ENCODE results near the gene ZBED5. TPM values are rescaled to one million over a fixed set of nuclear protein-coding genes. Genes with fewer than 3 reads are reported as not detected.

The ZBED5 gene
- total and polyA plus RNA-seq, 9 of the 15 experiments (the other 6 are each of a cell fraction or from before 2014, with no cell fraction given): 12.4 to 70.7 (median 26.8) TPM

DNA sequence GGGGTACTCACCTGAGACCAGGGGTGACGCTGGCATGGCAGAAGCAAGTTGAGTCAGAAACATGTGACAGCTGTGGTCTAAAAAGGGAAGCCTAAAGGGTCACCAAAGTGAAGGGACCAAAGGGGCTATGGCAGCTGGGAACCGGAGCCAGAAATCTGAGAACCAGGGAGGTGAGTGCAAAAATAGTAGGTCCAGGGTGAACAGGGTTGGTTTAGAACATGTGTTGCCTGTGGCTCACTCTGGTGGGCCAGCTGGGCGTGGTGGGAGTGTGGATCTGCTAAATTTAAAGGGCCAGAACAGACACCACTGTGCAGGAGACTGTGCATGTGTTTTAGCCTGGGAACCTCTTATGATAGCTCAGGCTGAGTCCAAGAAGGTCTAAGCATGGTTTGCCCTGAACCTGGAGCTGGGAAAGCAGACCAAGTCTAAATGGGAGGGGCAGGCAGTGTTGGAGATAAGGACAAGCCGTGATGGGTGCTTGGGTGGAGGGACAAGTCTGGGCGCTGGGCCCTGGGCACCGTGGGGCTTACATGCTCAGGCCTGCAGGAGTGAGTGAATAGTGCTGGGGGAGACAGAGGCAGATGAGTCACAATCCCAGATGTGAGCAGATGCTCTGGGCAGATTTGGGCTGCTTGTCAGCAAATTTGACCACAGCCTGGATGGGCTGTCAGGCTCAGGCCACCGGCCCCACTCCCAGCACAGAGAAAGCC is 41.4 kb upstream of the ZBED5 start (continued):
- TF ChIP-seq, protein P1, sequence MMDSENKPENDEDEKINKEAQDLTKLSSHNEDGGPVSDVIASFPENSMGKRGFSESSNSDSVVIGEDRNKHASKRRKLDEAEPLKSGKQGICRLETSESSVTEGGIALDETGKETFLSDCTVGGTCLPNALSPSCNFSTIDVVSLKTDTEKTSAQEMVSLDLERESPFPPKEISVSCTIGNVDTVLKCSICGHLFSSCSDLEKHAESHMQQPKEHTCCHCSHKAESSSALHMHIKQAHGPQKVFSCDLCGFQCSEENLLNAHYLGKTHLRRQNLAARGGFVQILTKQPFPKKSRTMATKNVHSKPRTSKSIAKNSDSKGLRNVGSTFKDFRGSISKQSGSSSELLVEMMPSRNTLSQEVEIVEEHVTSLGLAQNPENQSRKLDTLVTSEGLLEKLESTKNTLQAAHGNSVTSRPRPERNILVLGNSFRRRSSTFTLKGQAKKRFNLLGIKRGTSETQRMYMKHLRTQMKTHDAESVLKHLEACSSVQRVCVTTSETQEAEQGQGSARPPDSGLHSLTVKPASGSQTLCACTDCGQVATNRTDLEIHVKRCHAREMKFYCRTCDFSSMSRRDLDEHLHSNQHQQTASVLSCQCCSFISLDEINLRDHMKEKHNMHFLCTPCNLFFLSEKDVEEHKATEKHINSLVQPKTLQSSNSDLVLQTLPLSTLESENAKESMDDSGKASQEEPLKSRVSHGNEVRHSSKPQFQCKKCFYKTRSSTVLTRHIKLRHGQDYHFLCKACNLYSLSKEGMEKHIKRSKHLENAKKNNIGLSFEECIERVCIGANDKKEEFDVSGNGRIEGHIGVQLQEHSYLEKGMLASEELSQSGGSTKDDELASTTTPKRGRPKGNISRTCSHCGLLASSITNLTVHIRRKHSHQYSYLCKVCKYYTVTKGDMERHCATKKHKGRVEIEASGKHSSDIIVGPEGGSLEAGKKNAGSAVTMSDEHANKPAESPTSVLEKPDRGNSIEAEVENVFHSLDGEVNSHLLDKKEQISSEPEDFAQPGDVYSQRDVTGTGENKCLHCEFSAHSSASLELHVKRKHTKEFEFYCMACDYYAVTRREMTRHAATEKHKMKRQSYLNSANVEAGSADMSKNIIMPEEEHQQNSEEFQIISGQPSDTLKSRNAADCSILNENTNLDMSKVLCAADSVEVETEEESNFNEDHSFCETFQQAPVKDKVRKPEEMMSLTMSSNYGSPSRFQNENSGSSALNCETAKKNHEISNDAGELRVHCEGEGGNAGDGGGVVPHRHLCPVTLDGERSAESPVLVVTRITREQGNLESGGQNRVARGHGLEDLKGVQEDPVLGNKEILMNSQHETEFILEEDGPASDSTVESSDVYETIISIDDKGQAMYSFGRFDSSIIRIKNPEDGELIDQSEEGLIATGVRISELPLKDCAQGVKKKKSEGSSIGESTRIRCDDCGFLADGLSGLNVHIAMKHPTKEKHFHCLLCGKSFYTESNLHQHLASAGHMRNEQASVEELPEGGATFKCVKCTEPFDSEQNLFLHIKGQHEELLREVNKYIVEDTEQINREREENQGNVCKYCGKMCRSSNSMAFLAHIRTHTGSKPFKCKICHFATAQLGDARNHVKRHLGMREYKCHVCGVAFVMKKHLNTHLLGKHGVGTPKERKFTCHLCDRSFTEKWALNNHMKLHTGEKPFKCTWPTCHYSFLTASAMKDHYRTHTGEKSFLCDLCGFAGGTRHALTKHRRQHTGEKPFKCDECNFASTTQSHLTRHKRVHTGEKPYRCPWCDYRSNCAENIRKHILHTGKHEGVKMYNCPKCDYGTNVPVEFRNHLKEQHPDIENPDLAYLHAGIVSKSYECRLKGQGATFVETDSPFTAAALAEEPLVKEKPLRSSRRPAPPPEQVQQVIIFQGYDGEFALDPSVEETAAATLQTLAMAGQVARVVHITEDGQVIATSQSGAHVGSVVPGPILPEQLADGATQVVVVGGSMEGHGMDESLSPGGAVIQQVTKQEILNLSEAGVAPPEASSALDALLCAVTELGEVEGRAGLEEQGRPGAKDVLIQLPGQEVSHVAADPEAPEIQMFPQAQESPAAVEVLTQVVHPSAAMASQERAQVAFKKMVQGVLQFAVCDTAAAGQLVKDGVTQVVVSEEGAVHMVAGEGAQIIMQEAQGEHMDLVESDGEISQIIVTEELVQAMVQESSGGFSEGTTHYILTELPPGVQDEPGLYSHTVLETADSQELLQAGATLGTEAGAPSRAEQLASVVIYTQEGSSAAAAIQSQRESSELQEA (IDR thresholded peaks at IDR 0.05; ENCODE audit: low read depth): no peak
- TF ChIP-seq ZNF165 (CRISPR knock-in tag; IDR thresholded peaks at IDR 0.05; ENCODE audit: borderline replicate concordance): no peak
- no peak for TF ChIP-seq RBM15 (IDR thresholded peaks at IDR 0.05; ENCODE audit: insufficient read depth, low read length)
- no peak for TF ChIP-seq CAMTA2 (CRISPR knock-in tag; conservative IDR thresholded peaks at IDR 0.05)
- peak; percentile 26; the same call in 1 of the 2 replicates for TF ChIP-seq ZEB2 (IDR thresholded peaks at IDR 0.05)
- TF ChIP-seq STAT5B (CRISPR knock-in tag; IDR thresholded peaks at IDR 0.05): no peak
- TF ChIP-seq POLR2B (IDR thresholded peaks at IDR 0.05; ENCODE audit: low read depth, partially characterized antibody): peak; percentile 27
- peak; percentile 95 for TF ChIP-seq TCF3 (CRISPR knock-in tag; IDR thresholded peaks at IDR 0.05)
- peak; percentile 48 to 82; a peak in 3 of 4 replicates for TF ChIP-seq RCOR1 (IDR thresholded peaks at IDR 0.05; ENCODE audit: borderline replicate concordance in 1 of 2, low read depth in 2 of 2, low read length in 2 of 2)
- TF ChIP-seq, protein P2, sequence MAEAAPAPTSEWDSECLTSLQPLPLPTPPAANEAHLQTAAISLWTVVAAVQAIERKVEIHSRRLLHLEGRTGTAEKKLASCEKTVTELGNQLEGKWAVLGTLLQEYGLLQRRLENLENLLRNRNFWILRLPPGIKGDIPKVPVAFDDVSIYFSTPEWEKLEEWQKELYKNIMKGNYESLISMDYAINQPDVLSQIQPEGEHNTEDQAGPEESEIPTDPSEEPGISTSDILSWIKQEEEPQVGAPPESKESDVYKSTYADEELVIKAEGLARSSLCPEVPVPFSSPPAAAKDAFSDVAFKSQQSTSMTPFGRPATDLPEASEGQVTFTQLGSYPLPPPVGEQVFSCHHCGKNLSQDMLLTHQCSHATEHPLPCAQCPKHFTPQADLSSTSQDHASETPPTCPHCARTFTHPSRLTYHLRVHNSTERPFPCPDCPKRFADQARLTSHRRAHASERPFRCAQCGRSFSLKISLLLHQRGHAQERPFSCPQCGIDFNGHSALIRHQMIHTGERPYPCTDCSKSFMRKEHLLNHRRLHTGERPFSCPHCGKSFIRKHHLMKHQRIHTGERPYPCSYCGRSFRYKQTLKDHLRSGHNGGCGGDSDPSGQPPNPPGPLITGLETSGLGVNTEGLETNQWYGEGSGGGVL (CRISPR knock-in tag; IDR thresholded peaks at IDR 0.05): no peak
- TF ChIP-seq, protein P3, sequence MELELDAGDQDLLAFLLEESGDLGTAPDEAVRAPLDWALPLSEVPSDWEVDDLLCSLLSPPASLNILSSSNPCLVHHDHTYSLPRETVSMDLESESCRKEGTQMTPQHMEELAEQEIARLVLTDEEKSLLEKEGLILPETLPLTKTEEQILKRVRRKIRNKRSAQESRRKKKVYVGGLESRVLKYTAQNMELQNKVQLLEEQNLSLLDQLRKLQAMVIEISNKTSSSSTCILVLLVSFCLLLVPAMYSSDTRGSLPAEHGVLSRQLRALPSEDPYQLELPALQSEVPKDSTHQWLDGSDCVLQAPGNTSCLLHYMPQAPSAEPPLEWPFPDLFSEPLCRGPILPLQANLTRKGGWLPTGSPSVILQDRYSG (tag; conservative IDR thresholded peaks at IDR 0.05; ENCODE audit: low read depth): no peak
- no peak; the same call in 1 of the 2 replicates for TF ChIP-seq NBN (IDR thresholded peaks at IDR 0.05; ENCODE audit: low read depth)
- TF ChIP-seq SRSF7 (optimal IDR thresholded peaks at IDR 0.05; ENCODE audit: low read depth, low read length): no peak
- TF ChIP-seq, protein P4, sequence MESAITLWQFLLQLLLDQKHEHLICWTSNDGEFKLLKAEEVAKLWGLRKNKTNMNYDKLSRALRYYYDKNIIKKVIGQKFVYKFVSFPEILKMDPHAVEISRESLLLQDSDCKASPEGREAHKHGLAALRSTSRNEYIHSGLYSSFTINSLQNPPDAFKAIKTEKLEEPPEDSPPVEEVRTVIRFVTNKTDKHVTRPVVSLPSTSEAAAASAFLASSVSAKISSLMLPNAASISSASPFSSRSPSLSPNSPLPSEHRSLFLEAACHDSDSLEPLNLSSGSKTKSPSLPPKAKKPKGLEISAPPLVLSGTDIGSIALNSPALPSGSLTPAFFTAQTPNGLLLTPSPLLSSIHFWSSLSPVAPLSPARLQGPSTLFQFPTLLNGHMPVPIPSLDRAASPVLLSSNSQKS (CRISPR knock-in tag; IDR thresholded peaks at IDR 0.05): no peak
- peak; percentile 62; the same call in 1 of the 2 replicates for TF ChIP-seq ATF7 (IDR thresholded peaks at IDR 0.05)
